Skin epidermis (tissue), 12 donors: ENCODE measurements around the gene CISD2.
A peak's percentile ranks its signal among the peaks of the same experiment; 100 is the strongest.
"Not testable (repeated sequence)": the region's sequence is repeated elsewhere in the genome, so short reads cannot be mapped to it uniquely, and the experiment has no call there.

ENCODE experiments used
- H3K27ac ChIP-seq, 21 experiments: fragments of 200-600 bp; sonication (generic) in 11 of 21; one replicate each; pipeline ENCODE4 v1.5.0; 2020; ENCODE audit warnings: mild to moderate bottlenecking in 3 of 21, inconsistent platforms in 2 of 21, moderate library complexity in 2 of 21
- H3K4me3 ChIP-seq, 7 experiments: fragments of 200-600 bp; sonication (generic) in 2 of 7; one replicate each; pipeline ENCODE4 v1.5.0; 2020; ENCODE audit warnings: inconsistent platforms in 2 of 7, mild to moderate bottlenecking in 2 of 7, moderate library complexity in 1 of 7

Gene CISD2

DNA sequence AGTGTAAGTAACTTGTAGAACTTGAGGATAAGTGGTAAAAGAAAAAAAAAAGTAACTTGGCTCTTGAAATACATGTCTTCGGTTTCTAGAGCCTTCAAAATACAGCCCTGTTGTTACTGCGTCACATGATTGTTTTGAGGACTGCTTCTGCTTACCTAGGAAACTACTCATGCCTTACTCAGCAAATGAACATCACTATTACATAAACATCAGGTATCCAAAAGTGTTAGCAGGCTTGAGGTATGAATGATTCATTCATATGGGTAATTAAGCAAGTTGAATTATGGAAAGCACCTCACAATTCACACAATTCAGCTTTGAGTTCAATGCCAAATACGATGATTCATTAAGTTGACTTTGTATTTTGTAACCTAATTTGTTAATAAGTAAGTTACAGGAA lies 21.1 kb downstream of the CISD2 start:
- peak overlapping the region in 3 of 21 experiments; percentile 32 to 61 (median 38) for H3K27ac ChIP-seq

DNA sequence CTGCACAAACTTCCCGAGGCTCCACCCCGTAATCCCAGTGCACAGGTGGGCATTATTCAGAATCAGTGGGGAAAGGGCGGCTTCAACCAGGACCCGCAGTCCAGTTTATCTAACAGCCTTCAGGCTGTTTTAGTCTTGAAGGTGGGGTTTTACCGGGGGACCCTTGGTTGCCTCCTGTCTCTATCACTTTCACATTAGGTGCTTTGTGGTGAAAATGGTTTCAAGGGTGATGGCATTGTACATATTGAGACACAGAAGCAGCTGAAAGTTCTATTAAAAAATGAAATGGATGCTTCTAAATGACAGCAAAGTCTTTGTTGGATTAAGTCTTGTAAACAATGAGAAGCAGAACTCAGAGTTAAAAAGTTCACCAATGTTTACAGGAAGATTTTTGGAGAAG lies 27.8 kb downstream of the CISD2 start:
- not testable (repeated sequence) for H3K4me3 ChIP-seq, H3K27ac ChIP-seq

More for the DNA sequence above, 21.1 kb downstream of the CISD2 start:
- H3K4me3 ChIP-seq, result not testable (repeated sequence)

GRCh38 chr4:102897610-102898009 lies 28.8 kb downstream of the CISD2 start:
- not testable (repeated sequence) for H3K4me3 ChIP-seq, H3K27ac ChIP-seq

DNA sequence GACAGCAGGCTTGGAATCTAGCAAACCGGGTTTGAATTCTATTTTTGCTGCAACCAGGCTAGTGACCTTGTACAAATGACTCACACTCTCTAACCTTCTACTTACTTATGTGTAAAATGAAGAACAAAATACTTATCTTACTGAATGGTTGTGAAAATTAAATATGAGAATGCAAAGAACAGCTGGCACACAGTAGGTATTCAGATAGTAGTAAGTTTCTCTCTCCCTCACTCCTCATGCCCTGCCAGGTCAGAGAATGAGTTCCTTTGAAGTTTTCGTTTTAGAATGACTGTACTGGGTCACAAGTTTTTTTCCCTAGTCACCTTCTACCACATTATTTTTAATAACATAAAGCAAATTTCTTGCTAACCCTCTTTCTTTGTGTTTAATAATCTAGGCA lies 33.0 kb downstream of the CISD2 start:
- no peak overlapping the region for H3K4me3 ChIP-seq
- no peak overlapping the region for H3K27ac ChIP-seq

DNA sequence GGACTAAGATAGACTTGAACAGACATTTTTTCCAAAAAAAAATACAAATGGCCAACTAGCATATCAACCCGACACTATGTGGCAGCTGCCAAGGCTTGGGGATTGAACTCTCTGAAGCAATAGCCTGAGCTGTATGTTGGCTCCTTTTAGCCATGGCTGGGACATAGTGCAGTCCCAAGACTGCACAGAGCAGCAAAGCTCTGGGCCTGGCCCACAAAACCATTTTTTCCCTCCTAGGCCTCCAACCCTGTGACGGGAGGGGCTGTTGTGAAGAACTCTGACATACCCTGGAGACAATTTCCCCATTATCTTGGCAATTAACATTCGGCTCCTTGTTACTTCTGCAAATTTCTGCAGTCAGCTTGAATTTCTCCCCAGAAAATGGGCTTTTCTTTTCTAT lies 50.1 kb downstream of the CISD2 start:
- Histone ChIP-seq H3K4me3 (no peak overlapping the region), H3K27ac (no peak overlapping the region)

GRCh38 chr4:102919697-102920096 lies 50.9 kb downstream of the CISD2 start:
- not testable (repeated sequence) for H3K27ac ChIP-seq

GRCh38 chr4:102935716-102936115 lies 66.9 kb downstream of the CISD2 start:
- H3K27ac ChIP-seq, result no peak overlapping the region
- H3K4me3 ChIP-seq, result no peak overlapping the region

More at GRCh38 chr4:102919697-102920096, 50.9 kb downstream of the CISD2 start:
- H3K4me3 ChIP-seq, result not testable (repeated sequence)

- H3K27ac ChIP-seq, H3K4me3 ChIP-seq: not testable (repeated sequence)
These were observed 69.3 kb downstream of the CISD2 start for GRCh38 chr4:102938063-102938462.
